NB4 (cell line): ENCODE measurements around the gene LIF.

Experiments used
- CTCF ChIP-seq: IDR thresholded peaks from one replicate; pipeline ENCODE4 v1.5.1; 2012; ENCODE audit warnings: low read depth, low read length
- MAX ChIP-seq: IDR thresholded peaks from 2 replicates; pipeline ENCODE4 v1.6.1; 2011; ENCODE audit warnings: low read depth, low read length

- TF ChIP-seq CTCF: no peak
- no peak for TF ChIP-seq MAX
Observed at GRCh38 chr22:30292069-30292970, 45.8 kb upstream of the LIF start.
